Nephron (organoid): ENCODE data around the gene C1orf159.

Experiments used
- H3K27ac Mint-ChIP-seq, 3 experiments: 2 replicates each; pipeline ENCODE4 v1.8.0; 2020; ENCODE audit warnings: mixed read lengths in 3 of 3, mild to moderate bottlenecking in 2 of 3, moderate library complexity in 1 of 3
- H3K27me3 Mint-ChIP-seq: 2 replicates; pipeline ENCODE4 v1.8.0; 2021; ENCODE audit warnings: low read depth, mild to moderate bottlenecking, moderate library complexity, mixed read lengths
- H3K36me3 Mint-ChIP-seq: 2 replicates; pipeline ENCODE4 v1.8.0; 2020; ENCODE audit warnings: low read depth, mixed read lengths
- H3K4me1 Mint-ChIP-seq: 2 replicates; pipeline ENCODE4 v1.8.0; 2020; ENCODE audit warnings: mixed read lengths
- H3K4me3 Mint-ChIP-seq, 3 experiments: 2 replicates each; pipeline ENCODE4 v1.8.0; 2020; ENCODE audit warnings: mild to moderate bottlenecking in 3 of 3, mixed read lengths in 3 of 3, moderate library complexity in 2 of 3
- H3K9me3 Mint-ChIP-seq: 2 replicates; pipeline ENCODE4 v1.8.0; 2020; ENCODE audit warnings: mixed read lengths
- CTCF ChIP-seq, 3 experiments: fragments of 200-600 bp; sonication (generic); IDR thresholded peaks; one replicate each; pipeline ENCODE4 v1.5.0; 2021; ENCODE audit warnings: antibody characterized with exemption in 3 of 3; ENCODE audit not compliant: unreplicated experiment in 3 of 3

C1orf159 gene

GRCh38 chr1:1115786-1116700 lies at the start of gene C1orf159:
TSS of gene C1orf159 (minus strand) at chr1:1116089. CDS start at chr1:1091543, 24,546 bp downstream.
- peaks cover 14% of the 10 kb centered on the region for H3K4me1 Mint-ChIP-seq

GRCh38 chr1:1165485-1165884 lies 49.6 kb upstream of the C1orf159 start:
- peak overlapping the region; percentile 56 to 96 (median 87) for H3K27ac Mint-ChIP-seq
- no peak for TF ChIP-seq CTCF (IDR thresholded peaks at IDR 0.05; ENCODE audit: unreplicated experiment in 3 of 3)
- H3K4me3 Mint-ChIP-seq = peak overlapping the region; percentile 62 to 85 (median 73)
- no peaks in the 10 kb centered on the region for H3K9me3 Mint-ChIP-seq
- H3K36me3 Mint-ChIP-seq = no peaks in the 10 kb centered on the region
- peaks cover 14% of the 10 kb centered on the region for H3K27me3 Mint-ChIP-seq
- H3K4me1 Mint-ChIP-seq = peaks cover 17% of the 10 kb centered on the region

More at GRCh38 chr1:1115786-1116700, at the start of gene C1orf159:
- H3K27me3 Mint-ChIP-seq = peaks cover 32% of the 10 kb centered on the region
- H3K27ac Mint-ChIP-seq = no peak within 1 kb of the TSS
- peaks cover 32% of the 10 kb centered on the region for H3K36me3 Mint-ChIP-seq
- H3K9me3 Mint-ChIP-seq = peaks cover 8% of the 10 kb centered on the region
- peak within 1 kb of the TSS; percentile 88 to 89 (median 88) for H3K4me3 Mint-ChIP-seq
- TF ChIP-seq CTCF (IDR thresholded peaks at IDR 0.05; ENCODE audit: unreplicated experiment in 3 of 3) = no peak

GRCh38 chr1:1164701-1165451 lies 49.0 kb upstream of the C1orf159 start:
- H3K4me1 Mint-ChIP-seq = peaks cover 12% of the 10 kb centered on the region
- TF ChIP-seq CTCF (IDR thresholded peaks at IDR 0.05; ENCODE audit: unreplicated experiment in 3 of 3) = no peak
- peak overlapping the region in 2 of 3 experiments; percentile 73 to 77 for H3K4me3 Mint-ChIP-seq
- H3K27me3 Mint-ChIP-seq = peaks cover 12% of the 10 kb centered on the region
- no peaks in the 10 kb centered on the region for H3K36me3 Mint-ChIP-seq
- H3K27ac Mint-ChIP-seq = peak overlapping the region in 2 of 3 experiments; percentile 94 to 96
- no peaks in the 10 kb centered on the region for H3K9me3 Mint-ChIP-seq

- no peaks in the 10 kb centered on the region for H3K36me3 Mint-ChIP-seq
- peak overlapping the region; percentile 87 to 96 (median 94) for H3K27ac Mint-ChIP-seq
- no peak for TF ChIP-seq CTCF (IDR thresholded peaks at IDR 0.05; ENCODE audit: unreplicated experiment in 3 of 3)
- no peaks in the 10 kb centered on the region for H3K9me3 Mint-ChIP-seq
- H3K27me3 Mint-ChIP-seq = peaks cover 11% of the 10 kb centered on the region
- peaks cover 12% of the 10 kb centered on the region for H3K4me1 Mint-ChIP-seq
- H3K4me3 Mint-ChIP-seq = peak overlapping the region; percentile 77 to 79 (median 79)
These were observed 48.4 kb upstream of the C1orf159 start for GRCh38 chr1:1164361-1164700.

- Mint-ChIP-seq H3K4me1 (peaks cover 12% of the 10 kb centered on the region), H3K36me3 (no peaks in the 10 kb centered on the region), H3K27ac (peak overlapping the region; percentile 87 to 96 (median 94)), H3K27me3 (peaks cover 11% of the 10 kb centered on the region), H3K9me3 (no peaks in the 10 kb centered on the region), H3K4me3 (peak overlapping the region; percentile 77 to 79 (median 79))
- no peak for TF ChIP-seq CTCF (IDR thresholded peaks at IDR 0.05; ENCODE audit: unreplicated experiment in 3 of 3)
These were observed 47.7 kb upstream of the C1orf159 start for GRCh38 chr1:1163538-1164070.
